Stimulated activated CD4-positive, alpha-beta T cell treated with anti-CD3 and anti-CD28 coated beads, Interleukin-12 subunit alpha, Interleukin-12 subunit beta, amount 100 ng/mL, for 48 hours (primary cell): Measurements from ENCODE around the gene KAT6B.

Source experiments
- DNase-seq, 3 donors: peaks; one replicate each; pipeline ENCODE4 v3.0.0-alpha.2; 2020; ENCODE audit warnings: low read depth in 2 of 3, low spot score in 1 of 3

The KAT6B gene

GRCh38 chr10:74822521-74823089 is 3.8 kb upstream of the KAT6B start:
- no peak for DNase-seq

GRCh38 chr10:74823791-74824183 is 2.6 kb upstream of the KAT6B start:
- DNase-seq, result no peak

GRCh38 chr10:74824184-74824899 is 2.1 kb upstream of the KAT6B start:
- peak in 1 of 3 donors; percentile 20 for DNase-seq

- peak; percentile 21 to 27 (median 27) for DNase-seq
Measured at GRCh38 chr10:74824900-74825370, 1.5 kb upstream of the KAT6B start.

GRCh38 chr10:74825371-74826141 is 844 bp upstream of the KAT6B start:
- peak; percentile 15 to 41 (median 23) for DNase-seq

GRCh38 chr10:74827045-74827441 is 643 bp downstream of the KAT6B start:
- DNase-seq, result no peak

- no peak for DNase-seq
Measured at GRCh38 chr10:74827694-74828093, 1.3 kb downstream of the KAT6B start.

- DNase-seq, result no peak
Measured at GRCh38 chr10:74828946-74829345, 2.5 kb downstream of the KAT6B start.

GRCh38 chr10:74831518-74832120 is 5.2 kb downstream of the KAT6B start:
- DNase-seq, result no peak

- DNase-seq, result no peak
Measured at GRCh38 chr10:74835963-74836362, 9.6 kb downstream of the KAT6B start.

- DNase-seq, result no peak
Measured at GRCh38 chr10:74836877-74837276, 10.5 kb downstream of the KAT6B start.

- no peak for DNase-seq
Measured at GRCh38 chr10:74837743-74838142, 11.3 kb downstream of the KAT6B start.

- DNase-seq, result no peak
Measured at GRCh38 chr10:74839708-74840107, 13.3 kb downstream of the KAT6B start.

- no peak for DNase-seq
Measured at GRCh38 chr10:74841265-74841973, 15.0 kb downstream of the KAT6B start.

GRCh38 chr10:74842301-74842954 is 16.0 kb downstream of the KAT6B start:
- DNase-seq, result no peak

- no peak for DNase-seq
Measured at GRCh38 chr10:74846958-74847357, 20.6 kb downstream of the KAT6B start.

- DNase-seq, result no peak
Measured at GRCh38 chr10:74851831-74852230, 25.4 kb downstream of the KAT6B start.

GRCh38 chr10:74852381-74852780 is 26.0 kb downstream of the KAT6B start:
- DNase-seq, result no peak

- DNase-seq, result no peak
Measured at GRCh38 chr10:74854610-74855009, 28.2 kb downstream of the KAT6B start.

GRCh38 chr10:74855027-74855426 is 28.6 kb downstream of the KAT6B start:
- DNase-seq, result no peak

GRCh38 chr10:74855439-74855838 is 29.0 kb downstream of the KAT6B start:
- no peak for DNase-seq
